K562 (cell line): ENCODE results near the gene ARHGAP42. TPM values are rescaled to one million over a fixed set of nuclear protein-coding genes. Genes with fewer than 3 reads are reported as not detected.

Experiments
- ATF1 ChIP-seq, 2 experiments: fragments of 450-650 bp in 1 of 2; IDR thresholded peaks; 2 replicates each; pipeline ENCODE4 v1.6.1; 2016; ENCODE audit warnings: missing compliant biosample characterization in 1 of 2, missing genetic modification characterization in 1 of 2
- BRF1 ChIP-seq: IDR thresholded peaks from 3 replicates; pipeline ENCODE4 v1.6.1; 2011; ENCODE audit warnings: borderline replicate concordance, mild to moderate bottlenecking; ENCODE audit not compliant: insufficient read length; ENCODE audit errors: extremely low read depth
- E2F8 ChIP-seq: fragments of 450-650 bp; IDR thresholded peaks from 2 replicates; pipeline ENCODE4 v1.7.1; 2018; ENCODE audit warnings: mild to moderate bottlenecking, low read depth; ENCODE audit not compliant: partially characterized antibody
- EZH2 ChIP-seq: IDR thresholded peaks from 2 replicates; pipeline ENCODE4 v1.6.1; 2012; ENCODE audit warnings: low read depth, mild to moderate bottlenecking, inconsistent platforms, low read length, borderline replicate concordance
- FOXM1 ChIP-seq, 2 experiments: fragments of 450-650 bp in 1 of 2; sonication (generic) in 1 of 2; formaldehyde crosslinking in 1 of 2; IDR thresholded peaks; 2 replicates each; pipeline versions ENCODE4 v1.6.1 to v1.9.0; 2017 to 2022; ENCODE audit warnings: low read depth in 2 of 2, mild to moderate bottlenecking in 2 of 2, missing genetic modification reagents in 1 of 2, moderate library complexity in 1 of 2
- HMBOX1 ChIP-seq: sonication (generic); IDR thresholded peaks from 2 replicates; pipeline ENCODE4 v1.6.1; 2016
- LEF1 ChIP-seq: fragments of 450-650 bp; IDR thresholded peaks from 2 replicates; pipeline ENCODE4 v1.6.1; 2016; ENCODE audit warnings: mild to moderate bottlenecking
- MTA1 ChIP-seq: fragments of 450-650 bp; IDR thresholded peaks from 2 replicates; pipeline ENCODE4 v1.6.1; 2017; ENCODE audit warnings: borderline replicate concordance
- RNF2 ChIP-seq: sonication (generic); IDR thresholded peaks from 2 replicates; pipeline ENCODE4 v1.6.1; 2016
- SMARCB1 ChIP-seq: IDR thresholded peaks from 2 replicates; pipeline ENCODE4 v1.6.1; 2011; ENCODE audit warnings: improper control_type of control experiment, low read depth; ENCODE audit not compliant: insufficient read length
- SMARCE1 ChIP-seq: fragments of 450-650 bp; IDR thresholded peaks from 2 replicates; pipeline ENCODE4 v1.7.1; 2016; ENCODE audit warnings: mild to moderate bottlenecking
- TBP ChIP-seq: optimal IDR thresholded peaks from 2 replicates; pipeline ENCODE3; 2011; ENCODE audit warnings: low read depth, low read length, improper control_type of control experiment
- TRIM24 ChIP-seq, 2 experiments: fragments of 450-650 bp; IDR thresholded peaks; 2 replicates each; pipeline ENCODE4 v1.6.1; 2016
- ZNF239 ChIP-seq: fragments of 250-450 bp; sonication (Bioruptor Pico); IDR thresholded peaks from 2 replicates; pipeline ENCODE4 v1.4.0; 2020; ENCODE audit warnings: mild to moderate bottlenecking
- ZNF318 ChIP-seq, 2 experiments: fragments of 450-650 bp; IDR thresholded peaks; 2 replicates each; pipeline ENCODE4 v1.6.1; 2016; ENCODE audit warnings: mild to moderate bottlenecking in 2 of 2, borderline replicate concordance in 1 of 2, low read depth in 1 of 2, moderate library complexity in 1 of 2
- polyA plus RNA-seq, 8 experiments: library from polyadenylated mRNA; depleted of rRNA in 4 of 8; stranded (reverse) in 5 of 8; unstranded in 3 of 8; fragments of >200 nt; fragmentation: Nextera tagmentation in 2 of 8; fragmentation: Illumina TruSeq in 1 of 8; extraction: Ambion mirVana in 2 of 8; extraction: Trizol in 1 of 8; gene quantifications; 2 replicates each; pipeline versions ENCODE4 v1.2.1 to v1.2.3, GENCODE V29; 2011 to 2014; ENCODE audit warnings: inconsistent platforms in 1 of 8, missing spikeins in 1 of 8
- total RNA-seq, 7 experiments: library from RNA; depleted of rRNA in 6 of 7; stranded (reverse); fragments of >200 nt in 6 of 7; fragmentation: Illumina TruSeq in 2 of 7; extraction: Trizol in 2 of 7; gene quantifications; 2 replicates each; pipeline versions ENCODE4 v1.2.1 to v1.2.3, GENCODE V29; 2011 to 2021; ENCODE audit warnings: low replicate concordance in 1 of 7

The ARHGAP42 gene
- total and polyA plus RNA-seq, 9 of the 15 experiments (the other 6 are each of a cell fraction or from before 2014, with no cell fraction given): 0.95 to 6.1 (median 2.4) TPM

GRCh38 chr11:100808904-100809491, 121.9 kb downstream of the ARHGAP42 start (continued):
- peak; percentile 73 for TF ChIP-seq FOXM1 (IDR thresholded peaks at IDR 0.05; ENCODE audit: low read depth)
- TF ChIP-seq FOXM1 (CRISPR knock-in tag; IDR thresholded peaks at IDR 0.05; ENCODE audit: low read depth): no peak
- no peak for TF ChIP-seq EZH2
- TF ChIP-seq HMBOX1: peak; percentile 43; the same call in 1 of the 2 replicates
- no peak for TF ChIP-seq E2F8
- no peak for TF ChIP-seq TBP
- TF ChIP-seq TRIM24 (IDR thresholded peaks at IDR 0.05): peak; percentile 82 to 86
- no peak for TF ChIP-seq BRF1
- TF ChIP-seq MTA1: peak; percentile 34; the same call in 1 of the 2 replicates
- TF ChIP-seq SMARCE1: peak; percentile 93
- no peak for TF ChIP-seq ZNF318 (IDR thresholded peaks at IDR 0.05; ENCODE audit: borderline replicate concordance in 1 of 2, low read depth in 1 of 2)
- TF ChIP-seq RNF2: no peak; the same call in 1 of the 2 replicates
- TF ChIP-seq LEF1: 0 out of 2 replicates have a peak, but pooled peaks have one; percentile 25
- TF ChIP-seq SMARCB1: no peak
- TF ChIP-seq ZNF239 (CRISPR knock-in tag): no peak
- no peak for TF ChIP-seq ATF1 (CRISPR knock-in tag; IDR thresholded peaks at IDR 0.05)
- TF ChIP-seq ATF1 (tag; IDR thresholded peaks at IDR 0.05): 0 out of 2 replicates have a peak, but pooled peaks have one; percentile 11
